T-helper 2 cell treated with Interferon-gamma antibody and Interleukin-4, amounts not matched to agents 5 μg/mL and 100 μg/mL, for 36 hours (primary cell): ENCODE results near the gene CTBP2.

Experiments used
- DNase-seq: peaks from one replicate; pipeline ENCODE4 v3.0.0; 2021; ENCODE audit warnings: low spot score
- H3K27ac Mint-ChIP-seq: one replicate; pipeline ENCODE4 v1.8.0; 2021; ENCODE audit warnings: mild to moderate bottlenecking, mixed read lengths
- H3K27me3 Mint-ChIP-seq: one replicate; pipeline ENCODE4 v1.8.0; 2021; ENCODE audit warnings: low read depth, mixed read lengths
- H3K36me3 Mint-ChIP-seq: one replicate; pipeline ENCODE4 v1.8.0; 2021; ENCODE audit warnings: low read depth, mixed read lengths
- H3K4me1 Mint-ChIP-seq: one replicate; pipeline ENCODE4 v1.8.0; 2021; ENCODE audit warnings: low read depth, mixed read lengths
- H3K4me3 Mint-ChIP-seq: one replicate; pipeline ENCODE4 v1.8.0; 2022; ENCODE audit warnings: mild to moderate bottlenecking, moderate library complexity, mixed read lengths
- H3K9me3 Mint-ChIP-seq: one replicate; pipeline ENCODE4 v1.8.0; 2021; ENCODE audit warnings: mixed read lengths

The CTBP2 gene

GRCh38 chr10:124942317-124943169 lies 217.8 kb downstream of the CTBP2 start:
- no peak for DNase-seq
- no peak overlapping the region for H3K4me3 Mint-ChIP-seq
- peaks cover 5% of the 10 kb centered on the region for H3K36me3 Mint-ChIP-seq
- H3K27me3 Mint-ChIP-seq: no peaks in the 10 kb centered on the region
- no peaks in the 10 kb centered on the region for H3K9me3 Mint-ChIP-seq
- H3K4me1 Mint-ChIP-seq: peaks cover 4% of the 10 kb centered on the region
- H3K27ac Mint-ChIP-seq: no peak overlapping the region

DNA sequence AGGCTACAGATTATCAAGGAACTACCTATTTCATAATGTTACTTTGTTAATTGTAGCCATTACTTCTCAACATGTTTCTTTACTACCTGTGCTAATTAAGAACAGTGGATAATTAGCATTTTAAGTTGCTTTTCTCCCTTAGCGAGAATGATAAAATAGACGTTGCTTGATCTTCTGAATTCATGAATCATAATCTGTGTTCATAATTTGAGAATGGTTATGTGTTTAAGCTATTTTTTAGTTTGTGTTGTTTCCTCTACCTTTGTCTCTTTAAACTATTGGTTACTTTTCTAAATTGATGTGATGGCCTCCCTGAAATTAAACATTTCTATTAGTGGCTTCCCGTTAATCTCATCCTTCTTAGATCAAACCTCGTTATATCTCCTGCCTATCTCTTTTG lies 218.5 kb downstream of the CTBP2 start, which contains the start of gene ZRANB1:
Gene ZRANB1 (plus strand): TSS at position 301 of the 400 bp plus-strand sequence. CDS start 371 bp downstream, outside the sequence.
- no peak within 1 kb of the TSS for H3K27ac Mint-ChIP-seq
- no peak for DNase-seq
- H3K9me3 Mint-ChIP-seq: no peaks in the 10 kb centered on the region
- peaks cover 4% of the 10 kb centered on the region for H3K36me3 Mint-ChIP-seq
- H3K4me3 Mint-ChIP-seq: no peak within 1 kb of the TSS
- H3K4me1 Mint-ChIP-seq: peaks cover 4% of the 10 kb centered on the region
- no peaks in the 10 kb centered on the region for H3K27me3 Mint-ChIP-seq

- peaks cover 13% of the 10 kb centered on the region for H3K4me1 Mint-ChIP-seq
- H3K4me3 Mint-ChIP-seq: no peak overlapping the region
- H3K27ac Mint-ChIP-seq: no peak overlapping the region
- H3K9me3 Mint-ChIP-seq: no peaks in the 10 kb centered on the region
- H3K36me3 Mint-ChIP-seq: peaks cover 4% of the 10 kb centered on the region
- H3K27me3 Mint-ChIP-seq: no peaks in the 10 kb centered on the region
- DNase-seq: no peak
These were observed 221.1 kb downstream of the CTBP2 start for GRCh38 chr10:124939290-124939689.

DNA sequence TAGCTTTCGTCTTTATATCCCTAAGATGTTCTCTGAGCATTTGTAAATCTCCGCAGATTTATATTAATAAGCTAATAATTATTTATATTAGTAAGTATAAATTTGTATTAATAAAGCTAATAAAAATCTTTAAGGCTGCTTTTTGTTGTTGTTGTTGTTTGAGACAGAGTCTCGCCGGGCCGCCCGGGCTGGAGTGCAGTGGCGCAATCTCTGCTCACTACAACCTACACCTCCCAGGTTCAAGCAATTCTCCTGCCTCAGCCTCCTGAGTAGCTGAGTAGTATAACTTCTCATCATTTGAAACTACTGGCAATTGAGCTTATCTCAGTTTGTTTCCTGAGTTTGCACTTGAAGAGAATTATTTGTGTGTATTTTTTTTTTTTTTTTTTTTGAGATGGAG lies 223.6 kb downstream of the CTBP2 start:
- Mint-ChIP-seq H3K9me3 (peaks cover 2% of the 10 kb centered on the region), H3K4me3 (no peak overlapping the region), H3K36me3 (peaks cover 6% of the 10 kb centered on the region), H3K27ac (no peak overlapping the region), H3K27me3 (no peaks in the 10 kb centered on the region), H3K4me1 (peaks cover 9% of the 10 kb centered on the region)
- DNase-seq: no peak

DNA sequence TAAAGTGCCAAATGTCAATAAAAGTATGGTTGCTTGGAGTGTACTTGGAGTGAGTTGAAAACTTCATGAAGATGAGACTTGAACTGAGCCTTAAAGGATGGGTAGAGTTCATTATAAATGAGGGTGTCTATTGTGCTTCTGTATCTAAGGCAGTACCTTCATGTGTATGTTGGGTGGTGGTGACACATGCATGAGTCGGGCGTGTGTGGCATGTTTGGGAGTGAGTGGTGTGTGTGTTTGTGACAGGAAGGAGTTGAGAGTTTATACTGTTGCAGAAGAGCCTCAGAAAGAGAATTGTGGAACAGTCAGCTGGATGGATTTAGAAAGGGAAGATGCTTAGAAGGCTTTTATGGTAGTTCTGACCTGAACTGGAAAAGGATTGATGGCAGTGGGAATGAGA lies 224.4 kb downstream of the CTBP2 start:
- Mint-ChIP-seq H3K4me1 (peaks cover 9% of the 10 kb centered on the region), H3K27ac (no peak overlapping the region), H3K36me3 (peaks cover 8% of the 10 kb centered on the region), H3K27me3 (no peaks in the 10 kb centered on the region), H3K9me3 (peaks cover 4% of the 10 kb centered on the region), H3K4me3 (no peak overlapping the region)
- no peak for DNase-seq
